ENCODE data around the gene P2RX3.

P2RX3 gene

DNA sequence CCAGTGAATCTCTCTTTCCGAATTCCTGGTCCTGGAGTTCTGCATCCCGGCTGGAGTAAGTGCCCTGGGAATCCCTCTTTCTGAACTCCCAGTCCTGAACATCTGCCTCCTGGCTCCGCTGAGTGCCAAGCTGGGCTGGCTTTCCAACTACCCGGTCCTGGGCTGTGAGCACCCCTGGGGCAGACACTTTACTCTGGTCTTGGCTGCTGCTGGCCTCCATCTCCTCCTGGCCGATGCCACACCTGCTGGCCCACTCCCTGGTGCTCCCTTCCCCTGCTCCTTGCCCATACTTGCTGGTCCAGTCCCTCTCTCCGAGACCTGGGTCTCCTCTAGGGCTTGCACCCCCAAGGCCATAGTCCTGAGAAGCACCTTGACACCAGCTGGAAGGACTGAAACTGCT lies 28.1 kb upstream of the P2RX3 start:
- DNase-seq (ENCODE audit: low read depth in 2 of 2): no peak

DNA sequence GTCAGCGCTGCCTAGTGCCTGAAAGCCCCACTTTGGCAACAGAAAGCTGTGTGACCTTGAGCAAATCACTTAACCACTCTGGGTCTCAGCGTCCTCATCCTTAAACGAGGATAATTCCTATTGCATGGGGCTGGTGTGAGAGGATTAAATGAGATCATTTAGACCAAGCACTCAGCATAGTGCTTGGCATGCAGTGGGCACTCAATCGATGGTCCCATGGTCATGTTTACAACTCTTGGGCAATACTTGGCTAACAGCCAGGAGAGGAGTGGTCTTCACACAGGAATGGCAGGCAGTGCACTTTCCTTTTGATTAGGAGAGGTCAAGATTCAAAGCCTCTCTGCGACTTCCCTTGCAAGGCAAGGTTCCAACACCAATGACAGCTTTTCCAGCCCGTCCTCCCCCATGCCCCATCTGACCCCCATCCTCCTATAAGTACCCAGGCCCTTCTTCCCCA lies 27.5 kb upstream of the P2RX3 start:
- no peak for DNase-seq (ENCODE audit: low read depth in 2 of 2)

DNA sequence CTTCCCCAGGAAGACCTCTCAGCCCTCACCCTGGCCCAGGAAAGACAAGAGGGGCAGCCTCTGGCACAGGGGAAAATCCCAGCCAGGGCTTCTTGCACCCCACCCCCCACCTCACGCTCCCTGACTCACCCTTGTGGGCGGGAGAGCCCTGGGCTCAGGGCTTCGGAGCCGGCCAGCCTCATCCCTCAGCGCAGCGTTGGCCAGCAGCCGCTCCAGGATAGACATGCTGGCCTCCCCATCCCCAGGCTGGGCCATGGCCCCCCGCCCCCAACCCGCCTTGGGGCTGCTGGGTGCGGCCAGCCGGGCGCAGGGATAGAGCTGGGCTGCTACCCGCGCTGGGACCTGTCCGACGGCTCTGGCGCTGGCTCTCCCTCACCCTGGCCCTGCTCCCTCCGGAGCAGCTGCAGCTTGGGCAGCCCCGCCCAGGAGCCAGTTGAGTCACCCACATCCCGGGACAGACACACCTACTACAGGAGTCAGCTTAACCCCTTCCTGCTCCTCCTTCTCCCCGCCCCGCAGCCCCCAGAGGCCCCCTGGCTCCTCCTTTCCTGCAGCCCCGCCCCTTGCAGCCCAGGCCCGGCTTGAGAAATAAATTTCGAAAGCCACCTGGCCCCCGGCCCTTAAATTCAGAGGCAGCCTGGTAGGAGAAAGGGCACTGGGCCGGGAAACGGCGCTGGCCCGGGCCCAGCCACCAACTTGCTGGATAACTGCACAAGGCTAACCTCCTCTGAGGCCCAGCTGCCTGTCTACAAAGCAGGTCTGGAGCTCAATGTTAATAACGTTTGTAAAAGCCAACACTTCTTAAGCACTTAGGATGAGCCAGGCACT lies 26.8 kb upstream of the P2RX3 start:
- peak in 1 of 2 donors; percentile 27 for DNase-seq (ENCODE audit: low read depth in 2 of 2)

DNA sequence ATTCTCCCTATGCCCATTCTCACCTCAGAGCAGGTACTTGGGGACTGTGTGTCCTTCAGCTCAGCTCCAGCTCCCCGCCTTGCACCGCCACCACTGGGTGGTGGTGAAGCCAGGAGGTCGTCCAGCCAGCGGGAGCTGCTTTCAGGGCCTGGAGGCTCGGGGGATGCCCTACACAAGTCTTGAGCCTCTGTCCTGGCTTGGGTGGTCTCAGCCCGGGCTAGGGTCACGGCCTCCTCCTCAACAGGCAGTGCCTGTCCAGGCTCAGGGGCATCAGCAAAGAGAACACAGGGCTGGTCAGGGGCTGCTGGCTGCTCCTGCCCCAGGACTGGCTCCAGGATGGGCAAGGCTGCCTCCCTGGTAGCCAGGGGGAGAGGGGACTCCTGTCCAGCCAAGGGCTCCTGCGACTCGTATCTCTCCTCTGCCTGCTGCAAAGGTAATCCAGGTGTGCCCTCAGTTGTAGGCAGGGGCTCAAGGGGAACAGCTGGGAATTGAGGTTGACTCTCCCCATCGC lies 25.6 kb upstream of the P2RX3 start:
- no peak for DNase-seq (ENCODE audit: low read depth in 2 of 2)

DNA sequence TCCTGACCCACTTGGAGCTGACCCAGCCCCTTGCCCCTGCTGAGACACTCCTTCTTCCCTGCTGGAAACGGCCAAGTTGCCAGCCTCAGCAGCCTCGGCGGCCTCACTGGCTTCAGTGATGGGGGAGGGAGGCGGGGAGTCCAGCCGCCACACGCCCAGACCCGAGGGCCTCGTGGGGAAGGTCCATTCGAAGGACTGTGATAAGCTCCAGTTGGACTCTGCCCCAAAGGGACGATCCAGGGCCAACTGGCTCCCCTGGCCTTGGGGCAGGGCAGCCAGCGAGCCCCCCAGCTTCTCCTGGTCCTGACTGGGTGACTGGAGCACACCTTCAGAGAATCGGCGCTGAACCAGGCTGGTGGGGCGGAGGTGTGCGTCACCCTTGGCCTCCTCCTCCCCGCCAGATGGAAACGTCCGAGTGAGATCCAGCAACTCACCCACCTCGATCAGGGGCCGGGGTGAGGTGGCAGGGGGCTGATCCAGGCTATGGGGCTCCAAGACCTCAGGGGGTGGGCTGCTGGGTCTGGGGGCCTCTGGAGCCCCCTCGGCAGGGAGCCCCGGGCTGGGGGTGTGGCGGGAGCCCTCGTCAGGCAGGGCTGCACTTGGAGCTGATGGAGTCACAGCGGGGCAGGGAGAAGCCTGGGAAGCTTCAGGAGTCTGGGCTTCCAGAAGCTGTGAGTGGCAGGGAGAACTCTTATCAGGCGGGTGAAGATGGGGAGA lies 24.9 kb upstream of the P2RX3 start:
- no peak for DNase-seq (ENCODE audit: low read depth in 2 of 2)

DNA sequence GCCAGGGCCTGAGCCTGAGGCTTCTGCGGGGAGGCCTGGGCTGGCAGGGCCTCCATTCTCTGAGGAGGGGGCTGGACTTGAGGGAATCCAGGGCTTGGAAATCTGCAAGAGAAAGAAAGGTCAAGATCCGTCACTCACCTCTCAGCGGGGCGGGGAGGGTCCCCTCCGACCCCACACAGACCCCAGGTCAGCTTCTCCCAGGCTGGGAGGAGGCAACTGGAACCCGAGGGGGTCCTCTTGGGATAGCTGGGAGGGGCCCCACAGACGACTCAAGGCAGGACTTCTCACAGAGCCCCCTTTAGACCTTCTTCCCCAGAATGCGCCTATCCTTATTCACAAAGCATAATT lies 24.4 kb upstream of the P2RX3 start:
- no peak for DNase-seq (ENCODE audit: low read depth in 2 of 2)

DNA sequence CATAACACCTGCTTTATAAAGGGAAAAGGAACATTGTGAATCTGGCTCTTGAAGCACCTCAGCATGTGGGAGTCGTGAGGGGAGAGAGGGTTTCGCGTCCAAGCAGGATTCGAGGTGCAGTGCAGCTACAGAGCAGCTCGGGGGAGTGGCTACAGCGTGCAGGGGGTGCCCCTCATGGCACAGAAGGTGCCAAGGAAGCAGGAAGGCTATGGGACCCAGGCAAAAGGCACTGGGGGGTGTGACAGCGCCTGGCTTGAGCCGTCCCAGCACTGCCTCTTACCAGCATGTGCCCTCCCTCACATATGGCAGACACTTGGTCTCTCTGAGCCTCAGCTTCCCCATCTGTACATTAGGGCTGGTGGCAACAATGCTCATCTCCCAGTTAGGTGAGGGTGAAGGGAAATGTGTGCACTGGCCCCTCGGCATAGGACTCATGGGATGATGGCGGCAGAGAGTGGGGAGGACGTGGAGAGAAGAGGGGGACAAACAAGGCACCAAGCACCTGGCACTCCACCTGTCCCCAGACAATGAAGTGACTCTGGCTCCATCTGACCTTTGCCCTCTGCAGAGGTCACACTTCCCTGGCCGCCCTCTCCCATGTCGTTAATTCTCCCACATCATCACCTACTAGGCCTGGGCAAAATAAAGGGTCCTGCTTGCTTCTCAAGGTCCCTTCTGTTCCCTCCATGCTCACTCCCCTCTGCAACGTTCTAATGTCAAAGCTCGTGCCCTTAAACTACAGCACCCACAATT lies 23.8 kb upstream of the P2RX3 start:
- no peak for DNase-seq (ENCODE audit: low read depth in 2 of 2)

DNA sequence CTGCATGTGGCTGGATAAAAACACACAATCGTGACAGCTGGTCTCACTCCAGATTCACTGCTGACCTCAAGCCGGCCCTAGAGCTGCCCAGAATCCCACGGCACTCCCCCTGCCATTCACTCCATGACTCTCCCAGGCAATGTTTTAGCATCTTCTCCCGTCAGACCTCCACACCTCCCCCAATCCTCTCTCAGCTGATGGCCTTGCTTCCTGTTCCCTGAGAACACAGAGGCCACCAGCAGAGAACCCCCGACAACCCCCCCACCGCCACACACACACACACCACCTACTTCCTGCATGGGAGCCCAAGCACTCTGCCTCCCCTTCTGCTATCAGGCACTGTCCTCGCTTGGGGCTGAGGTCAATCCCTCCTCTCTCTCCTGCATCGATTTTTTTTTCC lies 22.7 kb upstream of the P2RX3 start:
- DNase-seq (ENCODE audit: low read depth in 2 of 2): no peak

DNA sequence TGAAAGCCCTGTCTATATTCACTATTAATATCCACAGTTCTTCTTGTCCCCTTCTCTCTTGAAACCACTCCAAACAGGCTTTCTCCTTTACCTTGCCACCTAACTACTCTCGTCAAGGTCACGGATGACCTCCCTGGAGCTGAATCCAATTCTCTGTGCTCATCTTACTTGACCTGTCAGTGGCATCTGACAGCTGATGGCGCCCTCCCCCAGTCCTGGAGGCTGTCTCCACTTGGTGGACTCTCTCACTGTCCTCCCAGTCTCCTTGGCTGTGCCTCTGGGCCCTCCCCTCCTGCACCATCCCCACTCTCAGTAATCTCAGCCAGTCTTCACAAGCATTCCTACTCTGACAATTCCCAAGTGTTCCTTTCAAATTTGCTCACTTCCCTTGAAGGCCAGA lies 22.1 kb upstream of the P2RX3 start:
- DNase-seq (ENCODE audit: low read depth in 2 of 2): no peak

DNA sequence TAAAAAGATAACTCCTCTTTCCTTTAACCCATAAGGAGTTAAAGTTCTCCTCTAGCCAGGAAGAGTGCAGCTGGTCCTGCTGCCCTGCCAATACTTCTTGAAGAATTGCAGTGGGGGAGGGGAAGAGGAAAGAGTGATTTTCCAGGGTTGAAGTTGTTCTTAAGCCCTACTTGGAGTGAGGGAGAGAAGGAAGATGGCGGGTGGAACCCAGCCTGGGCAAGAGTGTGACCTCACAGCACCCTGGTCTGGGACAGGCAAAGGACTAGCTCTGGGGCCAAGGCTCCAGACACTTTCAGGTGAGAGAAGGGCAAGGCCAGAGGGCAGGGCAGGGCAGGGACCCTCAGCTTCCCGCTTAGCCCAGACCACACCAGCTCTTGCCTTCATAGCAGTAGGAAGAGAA lies 20.0 kb upstream of the P2RX3 start:
- DNase-seq (ENCODE audit: low read depth in 2 of 2): no peak

DNA sequence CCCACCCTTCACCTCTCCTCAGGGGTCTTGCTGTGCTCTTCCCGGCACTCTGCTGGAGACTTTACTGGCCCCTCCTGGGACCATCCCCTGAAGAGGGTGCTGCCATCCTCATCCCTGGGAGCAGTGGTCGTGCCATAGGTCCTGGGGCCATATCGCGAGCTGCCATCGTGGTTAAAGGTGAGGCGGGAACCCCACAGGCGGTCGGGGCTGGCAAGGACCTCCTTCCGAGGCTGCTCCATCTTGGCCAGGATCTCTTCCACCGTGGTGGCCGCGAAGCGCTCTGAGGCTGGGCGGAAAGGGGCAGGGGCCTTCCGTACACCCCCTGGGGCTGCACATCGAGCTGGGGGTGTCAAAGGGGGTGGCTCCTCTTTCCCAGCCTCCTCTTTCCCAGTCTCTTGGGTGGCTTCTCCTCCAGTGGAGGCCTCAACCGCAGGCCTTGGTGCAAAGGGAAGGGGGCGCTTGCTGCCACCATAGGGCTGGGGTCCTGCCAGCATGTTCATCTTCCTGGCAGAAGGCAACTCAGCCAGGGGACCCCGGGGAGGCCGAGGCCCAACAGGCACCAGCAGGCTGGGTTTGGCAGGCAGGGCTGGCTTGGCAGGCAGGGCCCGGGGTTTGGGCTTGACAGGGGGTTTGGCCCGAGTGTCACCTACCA lies 18.0 kb upstream of the P2RX3 start:
- no peak for DNase-seq (ENCODE audit: low read depth in 2 of 2)

DNA sequence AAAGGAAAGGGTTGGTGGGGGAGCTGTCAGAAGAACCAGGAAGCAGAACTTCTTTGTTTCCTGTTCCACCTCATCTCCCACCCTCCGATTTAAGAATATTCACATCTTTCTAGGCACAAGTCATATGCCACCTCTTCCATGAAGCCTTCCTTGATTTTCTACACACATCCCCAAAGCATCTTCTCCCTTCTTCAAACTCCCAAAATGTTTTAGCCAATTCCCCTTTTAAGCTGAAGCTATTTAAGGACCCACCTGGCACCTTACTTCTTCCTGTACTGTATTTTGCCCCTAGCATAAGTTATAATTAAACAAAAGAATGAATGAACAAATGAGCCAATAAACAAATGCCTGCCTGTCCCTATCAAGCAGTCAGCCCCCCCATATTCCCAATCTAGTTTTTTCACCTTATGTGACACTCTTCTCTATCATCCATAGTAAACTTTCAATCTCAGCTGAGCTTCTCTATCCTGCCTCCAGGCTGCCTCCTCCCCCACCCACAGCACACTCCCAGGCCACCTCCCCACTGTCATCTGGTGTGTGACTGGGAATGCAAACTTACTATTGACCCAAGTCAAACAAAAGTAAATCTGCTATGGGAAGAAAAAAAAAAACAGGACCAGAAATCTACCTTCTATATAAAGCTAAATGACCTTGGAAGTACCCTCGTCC lies 17.3 kb upstream of the P2RX3 start:
- no peak for DNase-seq (ENCODE audit: low read depth in 2 of 2)

DNA sequence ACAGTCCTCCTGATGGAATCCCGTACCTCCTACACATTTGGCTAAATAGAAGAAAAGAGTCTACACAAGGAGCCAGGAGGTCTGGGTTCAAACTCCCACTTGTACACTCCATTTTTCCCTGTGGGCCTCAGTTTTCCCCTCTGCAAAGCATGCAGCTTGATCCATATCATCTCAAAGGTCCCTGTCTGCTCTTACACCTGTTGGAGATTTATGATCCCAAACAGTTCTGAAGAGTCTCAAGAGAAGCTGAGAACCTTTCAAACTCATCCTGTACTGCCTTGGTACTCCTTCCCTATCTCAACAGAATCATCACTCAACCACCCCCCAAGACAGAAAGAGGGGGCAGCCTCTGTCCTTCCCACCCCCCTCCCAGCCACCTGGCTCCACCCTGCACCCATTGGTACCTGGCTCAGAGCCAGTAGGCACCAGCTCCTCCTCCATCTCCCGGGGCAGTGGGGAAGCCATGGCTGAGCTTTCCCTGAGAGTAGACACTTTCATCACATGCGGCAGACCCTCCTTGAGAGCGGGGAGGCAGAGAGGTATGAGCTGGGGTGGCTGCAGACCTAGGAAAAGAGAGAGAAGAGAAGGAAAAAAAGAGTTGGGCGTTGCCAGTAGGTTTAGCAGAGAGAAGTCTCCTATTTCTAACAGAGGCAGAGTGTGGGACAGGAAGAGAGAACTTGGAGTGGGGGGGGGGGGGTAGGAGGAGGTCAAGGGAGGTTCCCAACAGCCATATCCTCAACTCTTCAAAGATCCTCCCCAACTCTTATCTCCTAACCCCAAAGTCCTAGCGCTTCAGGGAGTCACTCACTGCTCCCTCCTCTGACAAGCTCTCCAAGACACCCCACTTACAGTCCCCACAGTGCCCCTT lies 16.5 kb upstream of the P2RX3 start:
- no peak for DNase-seq (ENCODE audit: low read depth in 2 of 2)

DNA sequence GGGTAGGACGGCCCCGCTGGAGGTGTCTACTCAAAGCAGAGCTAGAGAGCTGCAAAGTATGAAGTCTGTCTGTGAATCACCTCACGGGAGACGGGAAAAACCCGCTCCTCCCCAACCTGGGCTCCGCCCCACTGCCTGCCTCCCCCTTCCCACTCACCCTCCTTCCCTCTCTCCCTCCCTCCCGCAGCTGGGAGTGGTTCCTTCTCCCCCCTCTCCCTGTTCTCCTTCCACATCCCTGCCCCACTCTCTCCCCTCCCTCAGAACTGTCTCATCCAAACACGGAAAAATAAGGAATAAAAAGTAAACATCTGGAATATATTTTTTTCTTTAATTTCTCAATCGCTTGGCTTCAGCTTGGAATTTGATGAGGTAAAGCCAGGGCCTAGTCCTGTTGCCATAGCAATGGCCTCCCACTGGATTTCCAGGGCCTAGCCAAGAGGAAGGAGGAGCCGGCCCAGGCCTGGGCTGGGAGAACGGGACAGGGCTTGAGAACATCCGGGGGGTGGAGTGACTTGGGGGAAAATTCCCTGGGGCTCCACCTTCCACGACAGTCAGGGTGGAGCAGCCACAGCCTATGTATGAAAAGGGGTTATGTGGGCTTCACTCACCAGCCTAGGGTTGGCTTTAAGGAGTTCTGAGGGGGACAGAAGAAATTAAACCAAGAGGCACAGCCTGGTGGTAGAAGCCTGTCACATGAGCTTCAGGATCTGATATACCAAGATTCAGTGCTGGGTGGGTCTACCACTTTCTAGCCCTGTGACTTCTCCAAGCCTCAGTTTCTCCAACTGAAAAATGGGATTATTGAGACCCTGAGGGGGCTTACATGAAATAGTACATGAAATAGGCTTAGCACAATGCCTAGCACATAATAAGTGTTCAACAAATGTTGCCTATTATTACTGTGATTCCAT lies 15.6 kb upstream of the P2RX3 start:
- no peak for DNase-seq (ENCODE audit: low read depth in 2 of 2)

DNA sequence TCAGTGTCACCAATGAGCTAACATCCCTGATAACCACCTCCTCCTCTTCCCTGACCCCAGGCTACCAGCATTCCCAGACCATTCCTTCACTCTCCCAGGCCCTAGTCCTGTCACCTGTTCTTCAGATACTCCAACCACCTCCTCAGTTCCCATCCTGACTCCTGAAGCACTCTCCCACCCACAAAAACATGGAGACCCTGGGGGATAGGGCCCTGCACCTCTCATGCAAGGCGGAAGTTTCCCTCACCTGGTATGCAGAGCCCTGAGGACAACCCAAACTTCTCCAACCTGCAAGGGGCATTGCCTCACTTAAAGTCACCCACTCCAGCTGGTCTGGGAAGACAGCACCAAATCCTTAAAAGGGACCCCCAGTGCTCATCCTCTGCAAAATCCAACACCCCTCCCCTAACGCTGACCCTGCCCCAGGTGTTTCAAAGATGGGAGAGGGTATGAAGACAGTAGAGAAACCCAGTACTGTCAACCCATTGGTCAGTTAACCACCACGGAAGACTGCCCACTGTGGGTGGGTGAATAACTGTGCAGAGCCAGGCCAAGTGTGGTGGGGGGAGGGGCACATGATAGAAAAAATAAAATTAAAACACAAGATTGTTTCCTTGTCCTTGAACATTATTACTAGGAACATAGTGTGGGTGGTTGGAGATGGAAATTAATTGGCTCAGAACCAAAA lies 14.8 kb upstream of the P2RX3 start:
- no peak for DNase-seq (ENCODE audit: low read depth in 2 of 2)

DNA sequence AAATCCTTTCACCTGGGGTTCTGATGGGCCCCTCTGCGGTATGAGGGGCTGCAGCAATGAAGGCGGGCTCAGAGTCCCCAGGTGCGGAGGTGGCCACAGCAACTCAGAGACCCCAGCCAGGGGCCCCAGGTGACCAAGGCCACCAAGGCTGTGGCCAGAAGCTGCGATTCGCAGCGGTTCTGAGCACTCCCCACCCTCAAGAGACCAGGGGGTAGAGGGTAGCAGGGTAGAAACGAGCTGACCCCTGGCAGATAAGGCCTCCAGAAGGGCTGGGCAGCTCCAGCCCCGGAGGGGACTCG lies 14.3 kb upstream of the P2RX3 start:
- no peak for DNase-seq (ENCODE audit: low read depth in 2 of 2)

DNA sequence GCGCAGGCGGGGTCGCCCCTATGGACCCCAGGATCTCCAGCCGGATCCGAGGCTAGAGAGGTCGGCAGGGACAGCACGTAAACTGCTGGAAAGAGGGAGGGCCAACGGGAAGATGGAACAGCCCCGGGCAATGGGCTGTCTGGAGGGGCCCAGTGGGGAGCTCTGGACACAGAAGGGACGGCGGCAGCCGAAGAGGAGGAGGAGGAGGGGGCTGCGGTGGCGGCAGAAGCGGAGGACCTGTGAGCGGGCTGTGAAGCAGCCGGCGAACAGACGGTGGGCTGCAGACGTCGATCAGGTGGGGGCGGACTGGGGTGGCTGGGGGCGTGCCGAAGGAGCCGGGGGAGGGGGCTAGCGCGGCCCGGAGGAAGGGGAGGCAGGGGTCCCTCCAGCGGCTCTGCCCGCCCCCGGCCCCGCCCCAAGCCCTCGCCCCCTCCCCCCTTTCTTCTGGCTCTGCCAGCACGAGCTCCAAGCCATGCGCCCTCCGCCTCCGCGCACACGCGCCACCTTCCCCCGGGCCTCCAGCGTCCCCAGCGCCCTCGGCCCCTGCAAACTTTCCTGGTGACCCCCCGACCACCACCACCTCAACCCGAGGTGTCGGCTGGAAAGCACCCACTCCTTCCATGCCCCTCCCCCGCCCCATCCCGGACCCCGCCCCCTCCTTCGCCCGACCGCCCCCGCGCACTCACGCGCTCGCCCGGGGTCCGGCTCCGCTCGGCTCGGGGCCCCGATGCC lies 13.8 kb upstream of the P2RX3 start:
- DNase-seq (ENCODE audit: low read depth in 2 of 2): no peak

Data from stimulated activated CD8-positive, alpha-beta memory T cell treated with anti-CD3 and anti-CD28 coated beads, Interleukin-15, amount 100 ng/mL, for 4 hours (primary cell).